Mesendoderm (in vitro differentiated cells): ENCODE measurements around the gene IFI16.
A peak's percentile ranks its signal among the peaks of the same experiment; 100 is the strongest.
"Not testable (repeated sequence)": the region's sequence is repeated elsewhere in the genome, so short reads cannot be mapped to it uniquely, and the experiment has no call there.

Experiments
- DNase-seq: peaks from one replicate; pipeline ENCODE4 v3.0.0; 2013
- H2AK5ac ChIP-seq: 2 replicates; pipeline ENCODE4 v1.6.1; 2013; ENCODE audit warnings: low read length, inconsistent platforms
- H2BK120ac ChIP-seq: 2 replicates; pipeline ENCODE4 v1.6.1; 2013; ENCODE audit warnings: low read depth, mild to moderate bottlenecking, low read length, moderate library complexity, mixed read lengths
- H2BK15ac ChIP-seq: replicated peaks from 2 replicates; pipeline ENCODE4 v1.6.1; 2013; ENCODE audit warnings: low read depth, mild to moderate bottlenecking, moderate library complexity
- H2BK5ac ChIP-seq: 2 replicates; pipeline ENCODE4 v1.6.1; 2013; ENCODE audit warnings: low read length, inconsistent platforms
- H3K18ac ChIP-seq: 2 replicates; pipeline ENCODE4 v1.6.1; 2013; ENCODE audit warnings: mild to moderate bottlenecking, low read length, mixed read lengths
- H3K23ac ChIP-seq: one replicate; pipeline ENCODE4 v1.6.1; 2013; ENCODE audit warnings: low read length
- H3K27ac ChIP-seq: 2 replicates; pipeline ENCODE4 v1.5.1; 2013; ENCODE audit warnings: low read depth, mild to moderate bottlenecking, inconsistent platforms, low read length, moderate library complexity
- H3K27me3 ChIP-seq: 2 replicates; pipeline ENCODE4 v1.6.1; 2013; ENCODE audit warnings: low read length, control low read depth, mild to moderate bottlenecking, inconsistent platforms; ENCODE audit not compliant: insufficient read depth, poor library complexity
- H3K36me3 ChIP-seq: 2 replicates; pipeline ENCODE4 v1.6.1; 2013; ENCODE audit warnings: low read length, inconsistent platforms; ENCODE audit not compliant: control insufficient read depth, insufficient read depth
- H3K4ac ChIP-seq: one replicate; pipeline ENCODE4 v1.6.1; 2013; ENCODE audit warnings: low read depth, mild to moderate bottlenecking, low read length, moderate library complexity
- H3K4me1 ChIP-seq: 2 replicates; pipeline ENCODE4 v1.6.1; 2013; ENCODE audit warnings: low read depth, low read length, inconsistent platforms; ENCODE audit not compliant: control insufficient read depth
- H3K4me2 ChIP-seq: 2 replicates; pipeline ENCODE4 v1.6.1; 2013; ENCODE audit warnings: low read length
- H3K4me3 ChIP-seq: 2 replicates; pipeline ENCODE4 v1.5.1; 2013; ENCODE audit warnings: mild to moderate bottlenecking, low read length
- H3K56ac ChIP-seq: one replicate; pipeline ENCODE4 v1.6.1; 2013; ENCODE audit warnings: low read length
- H3K79me1 ChIP-seq: 2 replicates; pipeline ENCODE4 v1.6.1; 2013; ENCODE audit warnings: low read length, inconsistent platforms
- H3K79me2 ChIP-seq: 2 replicates; pipeline ENCODE4 v1.6.1; 2013; ENCODE audit warnings: mild to moderate bottlenecking, low read length; ENCODE audit not compliant: control insufficient read depth, insufficient read depth
- H3K9ac ChIP-seq: 2 replicates; pipeline ENCODE4 v1.6.1; 2013; ENCODE audit warnings: low read length, inconsistent platforms
- H4K5ac ChIP-seq: one replicate; pipeline ENCODE4 v1.6.1; 2013; ENCODE audit warnings: low read length
- H4K8ac ChIP-seq: one replicate; pipeline ENCODE4 v1.6.1; 2013; ENCODE audit warnings: low read depth, mild to moderate bottlenecking, control low read depth, low read length, moderate library complexity
- WGBS: extraction: QIAGEN DNeasy Blood & Tissue Kit; methylation state at CpG from one replicate; pipeline ENCODE4 v1.1.7; 2013; ENCODE audit warnings: low lambda C conversion rate, missing lambda C conversion rate; ENCODE audit not compliant: insufficient coverage; ENCODE audit errors: extremely low coverage; 5-methylcytosine and 5-hydroxymethylcytosine counted together

IFI16 gene

DNA sequence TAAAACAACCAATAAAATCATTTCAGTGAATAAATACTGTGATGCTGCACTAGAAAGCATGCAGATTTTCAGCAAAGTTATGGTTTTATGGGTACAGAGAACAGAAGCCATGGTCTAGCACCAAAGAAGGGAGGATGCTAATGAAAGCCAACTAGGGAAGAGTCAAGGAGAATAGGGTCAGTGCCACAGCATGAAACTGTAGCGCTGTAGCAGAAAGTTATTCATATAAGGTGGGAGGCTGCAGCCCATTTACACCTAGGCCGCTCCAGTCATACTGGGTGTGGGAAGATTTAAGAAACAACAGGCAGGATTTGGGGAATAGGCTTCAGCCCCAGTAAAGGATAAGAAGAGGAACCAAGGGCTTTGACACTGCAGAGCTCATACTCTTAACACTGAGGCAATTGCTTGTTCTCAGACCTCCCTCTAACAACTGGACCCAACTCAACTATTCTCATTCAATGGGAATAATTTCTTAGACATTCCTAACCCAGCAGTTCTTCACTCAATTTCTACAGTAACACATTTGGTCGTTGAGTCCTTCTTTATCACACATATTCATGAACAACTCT, 4.4 kb downstream of the IFI16 start:
- Histone ChIP-seq H3K79me2 (no peaks in the 10 kb centered on the region), H4K8ac (no peak overlapping the region), H3K18ac (no peak overlapping the region), H3K27me3 (no peaks in the 10 kb centered on the region), H3K9ac (no peak overlapping the region), H3K4me1 (peaks cover 2% of the 10 kb centered on the region), H2BK120ac (no peak overlapping the region), H3K27ac (no peak overlapping the region), H3K4me3 (no peak overlapping the region), H4K5ac (no peak overlapping the region), H3K56ac (no peak overlapping the region), H3K4me2 (no peak overlapping the region), H2BK5ac (no peak overlapping the region), H3K4ac (no peak overlapping the region), H3K36me3 (no peaks in the 10 kb centered on the region), H2BK15ac (no peak overlapping the region), H3K23ac (no peak overlapping the region), H2AK5ac (no peak overlapping the region), H3K79me1 (no peaks in the 10 kb centered on the region)
- WGBS = no CpG with 5 or more reads among the region's 3 CpGs
- no peak for DNase-seq

DNA sequence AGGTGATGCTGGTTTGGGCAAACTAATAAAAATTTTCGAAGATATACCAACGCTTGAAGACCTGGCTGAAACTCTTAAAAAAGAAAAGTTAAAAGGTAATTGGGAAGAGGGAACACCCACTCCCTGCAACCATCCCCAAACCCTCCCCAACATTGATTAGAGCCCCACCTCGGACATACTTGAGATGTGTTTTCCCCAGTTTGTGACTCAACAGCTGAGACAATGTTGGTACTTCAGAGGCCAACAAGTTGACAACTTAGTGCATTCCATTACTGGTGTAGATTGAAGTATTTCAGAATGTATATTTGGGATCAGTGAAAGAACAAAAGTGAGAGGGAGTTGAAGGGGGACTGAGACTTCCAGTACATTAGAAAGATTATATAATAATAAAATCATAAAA, 5.1 kb downstream of the IFI16 start:
- H2BK5ac ChIP-seq = no peak overlapping the region
- H2BK15ac ChIP-seq = no peak overlapping the region
- no peak overlapping the region for H3K23ac ChIP-seq
- H3K18ac ChIP-seq = no peak overlapping the region
- H3K4ac ChIP-seq = no peak overlapping the region
- H4K5ac ChIP-seq = no peak overlapping the region
- no peak overlapping the region for H2BK120ac ChIP-seq
- H3K4me2 ChIP-seq = no peak overlapping the region
- no peaks in the 10 kb centered on the region for H3K36me3 ChIP-seq
- no peak overlapping the region for H3K27ac ChIP-seq
- H3K56ac ChIP-seq = no peak overlapping the region
- H2AK5ac ChIP-seq = no peak overlapping the region
- no peaks in the 10 kb centered on the region for H3K79me1 ChIP-seq
- no peak overlapping the region for H3K9ac ChIP-seq
- H3K4me3 ChIP-seq = no peak overlapping the region
- no peak overlapping the region for H4K8ac ChIP-seq
- H3K27me3 ChIP-seq = no peaks in the 10 kb centered on the region
- no CpG with 5 or more reads among the region's 3 CpGs for WGBS
- peaks cover under 1% of the 10 kb centered on the region for H3K4me1 ChIP-seq
- DNase-seq = no peak
- H3K79me2 ChIP-seq = no peaks in the 10 kb centered on the region

DNA sequence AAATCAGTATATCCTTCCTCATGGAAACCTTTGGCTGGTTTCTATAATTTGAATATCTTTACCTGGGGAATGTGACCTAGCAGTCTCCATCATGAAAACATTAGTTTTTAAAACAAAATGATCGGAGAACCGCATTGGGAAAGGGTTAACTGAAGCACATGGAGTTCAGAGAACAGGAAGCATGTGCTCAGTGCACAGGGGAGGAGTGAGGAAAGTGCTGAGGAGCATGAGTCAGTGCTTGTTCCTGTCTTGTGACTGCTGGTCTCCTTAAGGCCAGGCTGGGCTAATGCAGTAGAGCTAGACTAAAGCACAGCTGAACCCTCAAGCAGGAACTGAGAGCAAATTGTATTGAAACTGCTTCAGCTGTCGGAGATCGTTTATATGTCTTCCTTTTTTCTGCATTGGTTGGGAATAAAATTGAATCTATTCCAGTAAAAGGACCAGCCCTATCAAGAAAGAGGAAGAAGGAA, 5.8 kb downstream of the IFI16 start:
- no peak overlapping the region for H3K27ac ChIP-seq
- no peaks in the 10 kb centered on the region for H3K36me3 ChIP-seq
- no peaks in the 10 kb centered on the region for H3K4me1 ChIP-seq
- H3K4ac ChIP-seq = no peak overlapping the region
- no peak overlapping the region for H3K23ac ChIP-seq
- H3K27me3 ChIP-seq = no peaks in the 10 kb centered on the region
- no peaks in the 10 kb centered on the region for H3K79me1 ChIP-seq
- H3K79me2 ChIP-seq = no peaks in the 10 kb centered on the region
- no peak overlapping the region for H4K8ac ChIP-seq
- no CpG with 5 or more reads among the region's 4 CpGs for WGBS
- H3K56ac ChIP-seq = no peak overlapping the region
- no peak overlapping the region for H2AK5ac ChIP-seq
- H2BK5ac ChIP-seq = no peak overlapping the region
- H2BK120ac ChIP-seq = no peak overlapping the region
- no peak overlapping the region for H4K5ac ChIP-seq
- no peak overlapping the region for H3K9ac ChIP-seq
- H3K4me2 ChIP-seq = no peak overlapping the region
- no peak overlapping the region for H3K4me3 ChIP-seq
- no peak overlapping the region for H2BK15ac ChIP-seq
- peak; percentile 74 for DNase-seq
- no peak overlapping the region for H3K18ac ChIP-seq

DNA sequence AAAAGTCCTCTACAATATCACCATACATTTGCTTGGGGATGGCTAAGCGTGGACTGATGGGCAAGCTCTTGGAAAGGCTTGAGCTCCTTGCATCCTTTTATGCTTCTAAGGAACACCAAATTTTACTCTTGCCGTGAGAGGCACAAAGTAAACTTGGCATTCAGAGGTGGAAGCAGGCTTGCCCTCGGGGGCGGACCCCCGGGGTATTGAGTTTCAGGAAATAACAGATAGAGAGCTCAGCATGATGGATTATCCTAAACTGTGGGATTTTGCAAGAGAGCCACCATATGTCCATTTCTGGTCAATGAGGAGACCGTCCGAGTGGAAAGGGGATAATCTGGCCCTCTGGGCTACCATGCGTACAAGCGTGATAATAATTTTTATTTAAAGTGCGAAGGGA, 14.0 kb downstream of the IFI16 start:
- no peak overlapping the region for H3K56ac ChIP-seq
- H3K4me2 ChIP-seq = no peak overlapping the region
- no peak overlapping the region for H3K4ac ChIP-seq
- H2AK5ac ChIP-seq = no peak overlapping the region
- H3K18ac ChIP-seq = no peak overlapping the region
- H4K8ac ChIP-seq = no peak overlapping the region
- H3K27ac ChIP-seq = no peak overlapping the region
- peak; percentile 13 for DNase-seq
- H3K23ac ChIP-seq = no peak overlapping the region
- H2BK5ac ChIP-seq = no peak overlapping the region
- no peaks in the 10 kb centered on the region for H3K79me1 ChIP-seq
- H3K9ac ChIP-seq = no peak overlapping the region
- H2BK120ac ChIP-seq = no peak overlapping the region
- no peak overlapping the region for H4K5ac ChIP-seq
- no peak overlapping the region for H2BK15ac ChIP-seq
- no peaks in the 10 kb centered on the region for H3K79me2 ChIP-seq
- no peak overlapping the region for H3K4me3 ChIP-seq
- no CpG with 5 or more reads among the region's 10 CpGs for WGBS
- no peaks in the 10 kb centered on the region for H3K36me3 ChIP-seq
- H3K4me1 ChIP-seq = no peaks in the 10 kb centered on the region
- no peaks in the 10 kb centered on the region for H3K27me3 ChIP-seq

DNA sequence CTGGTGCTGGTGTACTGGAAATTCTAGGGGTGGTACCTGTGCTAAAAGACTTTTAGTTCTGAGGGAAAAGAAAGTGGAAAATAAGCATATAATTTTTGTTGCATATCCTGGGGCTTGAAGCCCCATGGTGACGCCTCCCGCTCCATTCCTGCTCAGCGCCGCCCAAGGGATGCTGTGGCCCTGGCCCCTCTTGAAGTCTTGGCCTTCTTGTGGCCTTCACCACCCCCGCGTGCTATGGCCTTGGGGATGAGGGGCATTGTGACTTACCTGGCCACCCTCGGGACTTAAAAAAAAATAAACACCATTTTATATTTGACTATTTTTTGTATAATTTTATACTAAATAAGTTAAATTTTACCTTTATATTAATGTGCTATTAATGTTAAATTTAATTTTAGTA, 15.3 kb downstream of the IFI16 start:
- Histone ChIP-seq H3K4ac (no peak overlapping the region), H3K9ac (no peak overlapping the region)

DNA sequence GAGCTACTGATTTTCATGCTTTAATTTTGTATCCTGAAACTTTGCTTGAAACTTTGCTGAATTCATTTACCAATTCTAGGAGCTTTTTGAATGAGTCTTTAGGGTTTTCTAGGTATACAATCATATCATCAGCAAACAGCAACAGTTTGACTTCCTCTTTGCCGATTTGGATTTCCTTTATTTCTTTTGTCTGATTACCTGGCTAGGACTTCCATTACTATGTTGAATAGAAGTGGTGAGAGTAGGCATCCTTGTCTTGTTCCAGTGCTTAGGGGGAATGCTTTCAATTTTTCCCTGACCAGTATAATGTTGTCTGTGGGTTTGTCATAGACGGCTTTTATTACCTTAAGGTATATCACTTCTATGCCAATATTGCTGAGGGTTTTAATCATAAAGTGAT, 17.1 kb downstream of the IFI16 start:
- not testable (repeated sequence) for H2BK120ac ChIP-seq

More for the DNA sequence above, 15.3 kb downstream of the IFI16 start:
- H3K4me1 ChIP-seq = no peaks in the 10 kb centered on the region
- no peak overlapping the region for H3K4me3 ChIP-seq
- no peaks in the 10 kb centered on the region for H3K79me1 ChIP-seq
- H3K56ac ChIP-seq = no peak overlapping the region
- no peak overlapping the region for H3K18ac ChIP-seq
- WGBS = no CpG with 5 or more reads among the region's 7 CpGs
- H2AK5ac ChIP-seq = no peak overlapping the region
- no peak overlapping the region for H4K5ac ChIP-seq
- H2BK5ac ChIP-seq = no peak overlapping the region
- H2BK15ac ChIP-seq = no peak overlapping the region
- no peak overlapping the region for H2BK120ac ChIP-seq
- H3K23ac ChIP-seq = no peak overlapping the region
- no peaks in the 10 kb centered on the region for H3K36me3 ChIP-seq
- DNase-seq = no peak
- no peaks in the 10 kb centered on the region for H3K79me2 ChIP-seq
- no peak overlapping the region for H3K4me2 ChIP-seq
- H3K27ac ChIP-seq = no peak overlapping the region
- no peak overlapping the region for H4K8ac ChIP-seq
- H3K27me3 ChIP-seq = no peaks in the 10 kb centered on the region

More for the DNA sequence above, 17.1 kb downstream of the IFI16 start:
- not testable (repeated sequence) for H3K4ac ChIP-seq, H3K56ac ChIP-seq, H3K18ac ChIP-seq, H3K36me3 ChIP-seq, H3K4me1 ChIP-seq, DNase-seq, H3K27ac ChIP-seq, H3K4me2 ChIP-seq, H3K79me1 ChIP-seq, H2BK5ac ChIP-seq, H4K8ac ChIP-seq, H2AK5ac ChIP-seq, H3K27me3 ChIP-seq, H3K4me3 ChIP-seq, H3K79me2 ChIP-seq, H3K23ac ChIP-seq, H2BK15ac ChIP-seq, H3K9ac ChIP-seq, H4K5ac ChIP-seq
- WGBS = no CpG with 5 or more reads among the region's 2 CpGs
